Vagina (tissue), 2 donors: ENCODE measurements around the gene ZNF831. TPM values are rescaled to one million over a fixed set of nuclear protein-coding genes. Genes with fewer than 3 reads are reported as not detected.
A peak's percentile ranks its signal among the peaks of the same experiment; 100 is the strongest.

Experiments
- DNase-seq, 2 donors: peaks; one replicate each; pipeline ENCODE4 v3.0.0-alpha.2; 2017; ENCODE audit errors: extremely low spot score in 2 of 2
- H3K27ac ChIP-seq: fragments of 200-600 bp; sonication (generic); one replicate; pipeline ENCODE4 v1.5.1; 2019
- H3K27me3 ChIP-seq: fragments of 200-600 bp; sonication (generic); one replicate; pipeline ENCODE4 v1.5.1; 2019
- H3K36me3 ChIP-seq, 2 donors: fragments of 200-600 bp; sonication (generic); one replicate each; pipeline ENCODE4 v1.5.1; 2017 to 2019
- H3K4me1 ChIP-seq: fragments of 200-600 bp; sonication (generic); one replicate; pipeline ENCODE4 v1.5.1; 2019
- H3K4me3 ChIP-seq, 2 donors: fragments of 200-600 bp; sonication (generic); 1 replicate in 1 of 2; 2 replicates in 1 of 2; pipeline ENCODE4 v1.5.1; 2016 to 2019
- H3K9me3 ChIP-seq: fragments of 200-600 bp; sonication (generic); one replicate; pipeline ENCODE4 v1.5.1; 2019
- POLR2A ChIP-seq, 2 donors: fragments of 450-650 bp; IDR thresholded peaks; one replicate each; pipeline ENCODE4 v1.6.1; 2017; ENCODE audit warnings: antibody characterized with exemption in 2 of 2, mild to moderate bottlenecking in 2 of 2, moderate library complexity in 2 of 2
- POLR2AphosphoS5 ChIP-seq, 2 donors: sonication (generic); formaldehyde crosslinking; IDR thresholded peaks; one replicate each; pipeline ENCODE4 v1.9.0; 2017; ENCODE audit warnings: antibody characterized with exemption in 2 of 2, mild to moderate bottlenecking in 2 of 2, low read depth in 1 of 2; ENCODE audit not compliant: insufficient read depth in 1 of 2
- intact Hi-C: fragments of 100-400 bp; cut with DNase I; formaldehyde crosslinking; loops from one replicate; pipeline ENCODE4 v1.15.1; 2023
- total RNA-seq: library from RNA; depleted of rRNA; stranded (reverse); fragments of >200 nt; gene quantifications from one replicate; pipeline ENCODE4 v1.2.3, GENCODE V29; 2016
- TF ChIP-seq, protein P1 (sequence below), 3 experiments: fragments of 450-650 bp in 2 of 3; fragments of 200-600 bp in 1 of 3; sonication (generic) in 1 of 3; IDR thresholded peaks; one replicate each; pipeline ENCODE4 v1.5.1; 2017 to 2019; ENCODE audit warnings: antibody characterized with exemption in 3 of 3, mild to moderate bottlenecking in 2 of 3, moderate library complexity in 2 of 3

The ZNF831 gene
- 2.2 TPM for total RNA-seq

- H3K27me3 ChIP-seq, result no peaks in the 10 kb centered on the region
- H3K4me1 ChIP-seq, result no peaks in the 10 kb centered on the region
- no peaks in the 10 kb centered on the region for H3K36me3 ChIP-seq
- TF ChIP-seq, protein P1, sequence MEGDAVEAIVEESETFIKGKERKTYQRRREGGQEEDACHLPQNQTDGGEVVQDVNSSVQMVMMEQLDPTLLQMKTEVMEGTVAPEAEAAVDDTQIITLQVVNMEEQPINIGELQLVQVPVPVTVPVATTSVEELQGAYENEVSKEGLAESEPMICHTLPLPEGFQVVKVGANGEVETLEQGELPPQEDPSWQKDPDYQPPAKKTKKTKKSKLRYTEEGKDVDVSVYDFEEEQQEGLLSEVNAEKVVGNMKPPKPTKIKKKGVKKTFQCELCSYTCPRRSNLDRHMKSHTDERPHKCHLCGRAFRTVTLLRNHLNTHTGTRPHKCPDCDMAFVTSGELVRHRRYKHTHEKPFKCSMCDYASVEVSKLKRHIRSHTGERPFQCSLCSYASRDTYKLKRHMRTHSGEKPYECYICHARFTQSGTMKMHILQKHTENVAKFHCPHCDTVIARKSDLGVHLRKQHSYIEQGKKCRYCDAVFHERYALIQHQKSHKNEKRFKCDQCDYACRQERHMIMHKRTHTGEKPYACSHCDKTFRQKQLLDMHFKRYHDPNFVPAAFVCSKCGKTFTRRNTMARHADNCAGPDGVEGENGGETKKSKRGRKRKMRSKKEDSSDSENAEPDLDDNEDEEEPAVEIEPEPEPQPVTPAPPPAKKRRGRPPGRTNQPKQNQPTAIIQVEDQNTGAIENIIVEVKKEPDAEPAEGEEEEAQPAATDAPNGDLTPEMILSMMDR (IDR thresholded peaks at IDR 0.05), result no peak
- TF ChIP-seq POLR2A (IDR thresholded peaks at IDR 0.05) (no peak), POLR2AphosphoS5 (IDR thresholded peaks at IDR 0.05; ENCODE audit: insufficient read depth in 1 of 2, low read depth in 1 of 2) (no peak)
- peak within 1 kb of the TSS in 1 of 2 donors; percentile 17 for H3K4me3 ChIP-seq
- no peaks in the 10 kb centered on the region for H3K9me3 ChIP-seq
- DNase-seq, result no peak
- H3K27ac ChIP-seq, result no peak within 1 kb of the TSS
- intact Hi-C loops, result no loop called here
Observed at GRCh38 chr20:59163631-59164530, at the start of gene ZNF831. Gene ZNF831, plus strand, starts transcription at chr20:59163821. Its CDS starts 27,199 bp downstream, at chr20:59191020.

GRCh38 chr20:59117526-59117925, 46.1 kb upstream of the ZNF831 start:
- intact Hi-C loops, result no loop called here
- H3K27ac ChIP-seq, result no peak overlapping the region
- TF ChIP-seq POLR2A (IDR thresholded peaks at IDR 0.05), result no peak
- TF ChIP-seq, protein P1 (IDR thresholded peaks at IDR 0.05), result no peak
- TF ChIP-seq POLR2AphosphoS5 (IDR thresholded peaks at IDR 0.05; ENCODE audit: insufficient read depth in 1 of 2, low read depth in 1 of 2), result no peak

GRCh38 chr20:59118855-59119254, 44.8 kb upstream of the ZNF831 start:
- H3K4me3 ChIP-seq, result no peak overlapping the region
- no peaks in the 10 kb centered on the region for H3K36me3 ChIP-seq
- no peak overlapping the region for H3K27ac ChIP-seq
- TF ChIP-seq POLR2AphosphoS5 (IDR thresholded peaks at IDR 0.05; ENCODE audit: insufficient read depth in 1 of 2, low read depth in 1 of 2), result no peak
- TF ChIP-seq POLR2A (IDR thresholded peaks at IDR 0.05), result no peak
- TF ChIP-seq, protein P1 (IDR thresholded peaks at IDR 0.05), result no peak
- no peak for DNase-seq
- no peaks in the 10 kb centered on the region for H3K4me1 ChIP-seq
- intact Hi-C loops, result no loop called here
- no peaks in the 10 kb centered on the region for H3K27me3 ChIP-seq
- H3K9me3 ChIP-seq, result no peaks in the 10 kb centered on the region

More at GRCh38 chr20:59117526-59117925, 46.1 kb upstream of the ZNF831 start:
- no peaks in the 10 kb centered on the region for H3K9me3 ChIP-seq
- no peak for DNase-seq
- H3K36me3 ChIP-seq, result no peaks in the 10 kb centered on the region
- no peaks in the 10 kb centered on the region for H3K27me3 ChIP-seq
- H3K4me3 ChIP-seq, result no peak overlapping the region
- H3K4me1 ChIP-seq, result no peaks in the 10 kb centered on the region

- Histone ChIP-seq H3K27ac (no peak overlapping the region), H3K27me3 (no peaks in the 10 kb centered on the region), H3K4me1 (no peaks in the 10 kb centered on the region), H3K9me3 (no peaks in the 10 kb centered on the region), H3K36me3 (no peaks in the 10 kb centered on the region), H3K4me3 (no peak overlapping the region)
- no peak for DNase-seq
- TF ChIP-seq POLR2AphosphoS5 (IDR thresholded peaks at IDR 0.05; ENCODE audit: insufficient read depth in 1 of 2, low read depth in 1 of 2), result no peak
- TF ChIP-seq, protein P1 (IDR thresholded peaks at IDR 0.05), result no peak
- no peak for TF ChIP-seq POLR2A (IDR thresholded peaks at IDR 0.05)
- intact Hi-C loops, result no loop called here
Observed at GRCh38 chr20:59120491-59120890, 43.1 kb upstream of the ZNF831 start.

GRCh38 chr20:59120919-59121318, 42.7 kb upstream of the ZNF831 start:
- intact Hi-C loops, result no loop called here
- Histone ChIP-seq H3K36me3 (no peaks in the 10 kb centered on the region), H3K27me3 (no peaks in the 10 kb centered on the region), H3K4me1 (no peaks in the 10 kb centered on the region), H3K27ac (no peak overlapping the region), H3K4me3 (no peak overlapping the region), H3K9me3 (no peaks in the 10 kb centered on the region)
- TF ChIP-seq, protein P1 (IDR thresholded peaks at IDR 0.05), result no peak
- no peak for TF ChIP-seq POLR2AphosphoS5 (IDR thresholded peaks at IDR 0.05; ENCODE audit: insufficient read depth in 1 of 2, low read depth in 1 of 2)
- DNase-seq, result no peak
